HepG2 (cell line): ENCODE measurements around the gene CARD9. TPM values are rescaled to one million over a fixed set of nuclear protein-coding genes. Genes with fewer than 3 reads are reported as not detected.

Source experiments
- ARHGAP35 ChIP-seq: sonication (generic); formaldehyde crosslinking; IDR thresholded peaks from 2 replicates; pipeline ENCODE4 v1.9.0; 2022; ENCODE audit warnings: mild to moderate bottlenecking, inconsistent platforms, moderate library complexity, missing genetic modification reagents, borderline replicate concordance
- CENPX ChIP-seq: sonication (generic); formaldehyde crosslinking; IDR thresholded peaks from 2 replicates; pipeline ENCODE4 v1.9.0; 2021; ENCODE audit warnings: mild to moderate bottlenecking, missing genetic modification reagents, moderate library complexity
- CHCHD3 ChIP-seq: sonication (generic); formaldehyde crosslinking; IDR thresholded peaks from 2 replicates; pipeline ENCODE4 v1.8.0; 2022; ENCODE audit warnings: mild to moderate bottlenecking, missing genetic modification reagents, moderate library complexity
- ETV6 ChIP-seq: sonication (generic); formaldehyde crosslinking; conservative IDR thresholded peaks from 2 replicates; pipeline ENCODE4 v1.4.0; 2020; ENCODE audit warnings: missing genetic modification reagents
- RFX5 ChIP-seq: IDR thresholded peaks from 2 replicates; pipeline ENCODE4 v1.6.1; 2011; ENCODE audit warnings: low read depth, low read length, improper control_type of control experiment
- SOX6 ChIP-seq, 2 experiments: fragments of 450-650 bp in 1 of 2; sonication (generic) in 1 of 2; formaldehyde crosslinking in 1 of 2; IDR thresholded peaks; 2 replicates each; pipeline versions ENCODE4 v1.4.0 to v1.6.1; 2017 to 2020; ENCODE audit warnings: antibody characterized with exemption in 1 of 2, mild to moderate bottlenecking in 1 of 2, missing genetic modification reagents in 1 of 2
- TCF7 ChIP-seq: sonication (generic); IDR thresholded peaks from 2 replicates; pipeline ENCODE4 v1.6.1; 2016; ENCODE audit warnings: antibody characterized with exemption, low read depth
- TEAD3 ChIP-seq: optimal IDR thresholded peaks from 2 replicates; pipeline ENCODE3; 2016; ENCODE audit warnings: borderline replicate concordance
- ZFAT ChIP-seq: sonication (generic); formaldehyde crosslinking; conservative IDR thresholded peaks from 2 replicates; pipeline ENCODE4 v1.8.1; 2023; ENCODE audit warnings: missing genetic modification reagents, inconsistent platforms
- ZNF230 ChIP-seq: sonication (generic); formaldehyde crosslinking; IDR thresholded peaks from 2 replicates; pipeline ENCODE4 v1.4.0; 2020; ENCODE audit warnings: mild to moderate bottlenecking, missing genetic modification reagents
- ZNF331 ChIP-seq: sonication (generic); formaldehyde crosslinking; IDR thresholded peaks from 2 replicates; pipeline ENCODE4 v1.4.0; 2020; ENCODE audit warnings: missing genetic modification reagents
- ZNF556 ChIP-seq: sonication (generic); formaldehyde crosslinking; IDR thresholded peaks from 2 replicates; pipeline ENCODE4 v1.4.0; 2020; ENCODE audit warnings: mild to moderate bottlenecking, missing genetic modification reagents, borderline replicate concordance
- ZNF678 ChIP-seq: sonication (generic); formaldehyde crosslinking; IDR thresholded peaks from 2 replicates; pipeline ENCODE4 v1.4.0; 2020; ENCODE audit warnings: mild to moderate bottlenecking, missing genetic modification reagents
- polyA plus RNA-seq, 8 experiments: library from polyadenylated mRNA; depleted of rRNA in 3 of 8; stranded (reverse) in 7 of 8; unstranded in 1 of 8; fragments of >200 nt; fragmentation: Illumina TruSeq in 4 of 8; extraction: Trizol in 4 of 8; gene quantifications; 2 replicates each; pipeline versions ENCODE4 v1.2.1 to v1.2.3, GENCODE V29; 2011 to 2016; ENCODE audit warnings: low read depth in 4 of 8, missing spikeins in 1 of 8, mixed read lengths in 1 of 8; ENCODE audit not compliant: insufficient read depth in 1 of 8
- total RNA-seq, 5 experiments: library from RNA; depleted of rRNA; stranded (reverse); fragments of >200 nt; fragmentation: Illumina TruSeq; extraction: Trizol; gene quantifications; 2 replicates each; pipeline ENCODE4 v1.2.3, GENCODE V29; 2016; ENCODE audit warnings: low read depth in 1 of 5
- TF ChIP-seq, protein P1 (sequence below), 2 experiments: fragments of 450-650 bp in 1 of 2; sonication (generic) in 1 of 2; formaldehyde crosslinking; IDR thresholded peaks; 2 replicates each; pipeline versions ENCODE4 v1.5.0 to v1.8.0; 2020 to 2022; ENCODE audit warnings: mild to moderate bottlenecking in 1 of 2, missing genetic modification reagents in 1 of 2
- TF ChIP-seq, protein P2 (sequence below): sonication (generic); formaldehyde crosslinking; IDR thresholded peaks from 2 replicates; pipeline ENCODE4 v1.8.0; 2022; ENCODE audit warnings: low read depth, missing genetic modification reagents
- TF ChIP-seq, protein P3 (sequence below): sonication (generic); formaldehyde crosslinking; IDR thresholded peaks from 2 replicates; pipeline ENCODE4 v1.5.1; 2020; ENCODE audit warnings: mild to moderate bottlenecking, moderate library complexity, missing genetic modification reagents
- TF ChIP-seq, protein P4 (sequence below): sonication (generic); formaldehyde crosslinking; IDR thresholded peaks from 2 replicates; pipeline ENCODE4 v1.9.0; 2022; ENCODE audit warnings: missing genetic modification reagents, mild to moderate bottlenecking, borderline replicate concordance
- TF ChIP-seq, protein P5 (sequence below): sonication (generic); formaldehyde crosslinking; IDR thresholded peaks from 2 replicates; pipeline ENCODE4 v1.4.0; 2020; ENCODE audit warnings: mild to moderate bottlenecking, low read depth, missing genetic modification reagents

CARD9 gene
- total and polyA plus RNA-seq, 2 of the 13 experiments (the other 11 are each of a cell fraction or from before 2014, with no cell fraction given), result 3.3 to 7.4 TPM

DNA sequence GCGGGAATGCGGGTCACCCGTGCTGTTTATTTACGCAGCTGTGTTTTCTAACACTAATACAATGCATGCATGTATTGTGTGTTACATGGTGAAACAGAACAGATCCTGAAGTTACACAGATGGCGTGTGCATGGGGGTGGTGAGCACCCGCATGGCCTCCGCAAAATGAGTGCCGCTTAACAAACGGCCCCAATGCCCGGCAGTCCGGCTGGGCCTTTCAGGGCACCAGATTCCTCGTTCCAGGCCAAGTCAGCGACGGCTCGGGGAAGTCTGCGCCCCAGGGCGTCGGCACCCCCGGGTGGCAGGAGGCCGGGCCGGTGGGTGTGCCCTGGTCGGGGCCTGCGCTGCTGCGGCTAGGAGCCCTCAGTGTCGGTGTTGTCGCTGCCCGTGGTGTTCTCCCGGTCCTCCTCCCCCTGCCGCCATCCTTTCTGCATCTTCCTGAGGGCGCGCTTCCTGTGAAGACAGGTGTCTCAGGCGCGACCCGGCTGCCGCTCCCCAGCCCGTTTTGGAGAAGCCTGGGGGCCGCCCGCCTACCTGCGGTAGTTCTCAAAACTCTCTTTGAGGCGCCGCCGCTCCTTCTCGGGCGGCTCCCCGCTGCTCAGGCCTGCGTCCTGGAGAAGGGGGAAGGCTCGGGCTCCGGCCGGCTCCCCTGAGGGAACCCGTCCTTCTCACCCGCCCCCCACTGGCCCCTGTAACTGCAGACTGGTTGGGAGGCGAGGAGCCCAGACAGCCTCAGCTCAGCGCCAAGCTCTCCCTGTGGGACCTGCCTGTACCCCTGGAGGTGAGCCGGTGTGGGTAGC is 9.3 kb downstream of the CARD9 start (continued):
- TF ChIP-seq, protein P1, sequence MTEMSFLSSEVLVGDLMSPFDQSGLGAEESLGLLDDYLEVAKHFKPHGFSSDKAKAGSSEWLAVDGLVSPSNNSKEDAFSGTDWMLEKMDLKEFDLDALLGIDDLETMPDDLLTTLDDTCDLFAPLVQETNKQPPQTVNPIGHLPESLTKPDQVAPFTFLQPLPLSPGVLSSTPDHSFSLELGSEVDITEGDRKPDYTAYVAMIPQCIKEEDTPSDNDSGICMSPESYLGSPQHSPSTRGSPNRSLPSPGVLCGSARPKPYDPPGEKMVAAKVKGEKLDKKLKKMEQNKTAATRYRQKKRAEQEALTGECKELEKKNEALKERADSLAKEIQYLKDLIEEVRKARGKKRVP (CRISPR knock-in tag; IDR thresholded peaks at IDR 0.05), result 0 out of 4 replicates have a peak, but pooled peaks of 1 of the 2 experiments have one; percentile 25
- TF ChIP-seq, protein P2, sequence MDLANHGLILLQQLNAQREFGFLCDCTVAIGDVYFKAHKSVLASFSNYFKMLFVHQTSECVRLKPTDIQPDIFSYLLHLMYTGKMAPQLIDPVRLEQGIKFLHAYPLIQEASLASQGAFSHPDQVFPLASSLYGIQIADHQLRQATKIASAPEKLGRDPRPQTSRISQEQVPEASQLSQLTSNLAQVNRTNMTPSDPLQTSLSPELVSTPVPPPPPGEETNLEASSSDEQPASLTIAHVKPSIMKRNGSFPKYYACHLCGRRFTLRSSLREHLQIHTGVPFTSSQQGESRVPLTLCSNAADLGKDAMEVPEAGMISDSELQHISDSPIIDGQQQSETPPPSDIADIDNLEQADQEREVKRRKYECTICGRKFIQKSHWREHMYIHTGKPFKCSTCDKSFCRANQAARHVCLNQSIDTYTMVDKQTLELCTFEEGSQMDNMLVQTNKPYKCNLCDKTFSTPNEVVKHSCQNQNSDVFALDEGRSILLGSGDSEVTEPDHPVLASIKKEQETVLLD (CRISPR knock-in tag), result peak; percentile 16; the same call in 1 of the 2 replicates
- TF ChIP-seq ARHGAP35 (CRISPR knock-in tag) (0 out of 2 replicates have a peak, but pooled peaks have one; percentile 14), ETV6 (CRISPR knock-in tag) (no peak), TEAD3 (CRISPR knock-in tag) (peak; percentile 19), CHCHD3 (CRISPR knock-in tag) (peak; percentile 84; the same call in 1 of the 2 replicates), ZNF331 (CRISPR knock-in tag) (0 out of 2 replicates have a peak, but pooled peaks have one; percentile 0), RFX5 (no peak), CENPX (CRISPR knock-in tag) (no peak), ZNF556 (CRISPR knock-in tag) (0 out of 2 replicates have a peak, but pooled peaks have one; percentile 48), ZFAT (CRISPR knock-in tag) (no peak), TCF7 (no peak), SOX6 (IDR thresholded peaks at IDR 0.05) (no peak), SOX6 (CRISPR knock-in tag; IDR thresholded peaks at IDR 0.05) (no peak), ZNF678 (CRISPR knock-in tag) (0 out of 2 replicates have a peak, but pooled peaks have one; percentile 4), ZNF230 (CRISPR knock-in tag) (0 out of 2 replicates have a peak, but pooled peaks have one; percentile 14)
- TF ChIP-seq, protein P3, sequence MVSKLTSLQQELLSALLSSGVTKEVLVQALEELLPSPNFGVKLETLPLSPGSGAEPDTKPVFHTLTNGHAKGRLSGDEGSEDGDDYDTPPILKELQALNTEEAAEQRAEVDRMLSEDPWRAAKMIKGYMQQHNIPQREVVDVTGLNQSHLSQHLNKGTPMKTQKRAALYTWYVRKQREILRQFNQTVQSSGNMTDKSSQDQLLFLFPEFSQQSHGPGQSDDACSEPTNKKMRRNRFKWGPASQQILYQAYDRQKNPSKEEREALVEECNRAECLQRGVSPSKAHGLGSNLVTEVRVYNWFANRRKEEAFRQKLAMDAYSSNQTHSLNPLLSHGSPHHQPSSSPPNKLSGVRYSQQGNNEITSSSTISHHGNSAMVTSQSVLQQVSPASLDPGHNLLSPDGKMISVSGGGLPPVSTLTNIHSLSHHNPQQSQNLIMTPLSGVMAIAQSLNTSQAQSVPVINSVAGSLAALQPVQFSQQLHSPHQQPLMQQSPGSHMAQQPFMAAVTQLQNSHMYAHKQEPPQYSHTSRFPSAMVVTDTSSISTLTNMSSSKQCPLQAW (CRISPR knock-in tag), result peak; percentile 58
- TF ChIP-seq, protein P4, sequence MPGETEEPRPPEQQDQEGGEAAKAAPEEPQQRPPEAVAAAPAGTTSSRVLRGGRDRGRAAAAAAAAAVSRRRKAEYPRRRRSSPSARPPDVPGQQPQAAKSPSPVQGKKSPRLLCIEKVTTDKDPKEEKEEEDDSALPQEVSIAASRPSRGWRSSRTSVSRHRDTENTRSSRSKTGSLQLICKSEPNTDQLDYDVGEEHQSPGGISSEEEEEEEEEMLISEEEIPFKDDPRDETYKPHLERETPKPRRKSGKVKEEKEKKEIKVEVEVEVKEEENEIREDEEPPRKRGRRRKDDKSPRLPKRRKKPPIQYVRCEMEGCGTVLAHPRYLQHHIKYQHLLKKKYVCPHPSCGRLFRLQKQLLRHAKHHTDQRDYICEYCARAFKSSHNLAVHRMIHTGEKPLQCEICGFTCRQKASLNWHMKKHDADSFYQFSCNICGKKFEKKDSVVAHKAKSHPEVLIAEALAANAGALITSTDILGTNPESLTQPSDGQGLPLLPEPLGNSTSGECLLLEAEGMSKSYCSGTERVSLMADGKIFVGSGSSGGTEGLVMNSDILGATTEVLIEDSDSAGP (CRISPR knock-in tag), result peak; percentile 48; the same call in 1 of the 2 replicates
- TF ChIP-seq, protein P5, sequence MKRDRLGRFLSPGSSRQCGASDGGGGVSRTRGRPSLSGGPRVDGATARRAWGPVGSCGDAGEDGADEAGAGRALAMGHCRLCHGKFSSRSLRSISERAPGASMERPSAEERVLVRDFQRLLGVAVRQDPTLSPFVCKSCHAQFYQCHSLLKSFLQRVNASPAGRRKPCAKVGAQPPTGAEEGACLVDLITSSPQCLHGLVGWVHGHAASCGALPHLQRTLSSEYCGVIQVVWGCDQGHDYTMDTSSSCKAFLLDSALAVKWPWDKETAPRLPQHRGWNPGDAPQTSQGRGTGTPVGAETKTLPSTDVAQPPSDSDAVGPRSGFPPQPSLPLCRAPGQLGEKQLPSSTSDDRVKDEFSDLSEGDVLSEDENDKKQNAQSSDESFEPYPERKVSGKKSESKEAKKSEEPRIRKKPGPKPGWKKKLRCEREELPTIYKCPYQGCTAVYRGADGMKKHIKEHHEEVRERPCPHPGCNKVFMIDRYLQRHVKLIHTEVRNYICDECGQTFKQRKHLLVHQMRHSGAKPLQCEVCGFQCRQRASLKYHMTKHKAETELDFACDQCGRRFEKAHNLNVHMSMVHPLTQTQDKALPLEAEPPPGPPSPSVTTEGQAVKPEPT (CRISPR knock-in tag), result 0 out of 2 replicates have a peak, but pooled peaks have one; percentile 7
